A549 (cell line): ENCODE data around the gene CPLANE2. TPM values are rescaled to one million over a fixed set of nuclear protein-coding genes. Genes with fewer than 3 reads are reported as not detected.

Source experiments
- ATAC-seq, 2 experiments: fragments of 200-7000 bp in 1 of 2; fragments of >200 bp in 1 of 2; cut with Nextera tagmentation in 1 of 2; cut with Tn5 transposase in 1 of 2; 3 replicates each; pipeline versions ENCODE4 v1.8.0 to v1.9.1; 2018 to 2020; ENCODE audit warnings: mild to moderate bottlenecking in 1 of 2, moderate library complexity in 1 of 2
- CTCF ChIA-PET: fragments of 300-600 bp; sonication (Branson Sonifier 250); formaldehyde crosslinking; extraction: SDS; loops from one replicate; lab custom pipeline; 2021; ENCODE audit warnings: antibody characterized with exemption, inconsistent platforms; lab: Yijun Ruan, JAX
- POLR2A ChIA-PET: fragments of 350-600 bp; formaldehyde crosslinking; extraction: SDS; loops from one replicate; lab custom pipeline; 2021; ENCODE audit warnings: antibody characterized with exemption, inconsistent platforms; lab: Yijun Ruan, JAX
- DNase-seq, 2 experiments: peaks; one replicate each; pipeline versions ENCODE4 v3.0.0 to v3.0.0-alpha.2; 2011 to 2016; ENCODE audit warnings: low read depth in 1 of 2, low spot score in 1 of 2
- FAIRE-seq: peaks from 2 replicates; lab custom pipeline; 2011; peaks lifted over from hg19 to GRCh38; lab: Jason Lieb, UNC
- H3K27ac ChIP-seq, 2 experiments: fragments of >200 bp; sonication (Bioruptor Twin); formaldehyde crosslinking; 3 replicates each; pipeline ENCODE4 v1.5.1; 2016 to 2017
- H3K4me1 ChIP-seq: fragments of >200 bp; sonication (Bioruptor Twin); formaldehyde crosslinking; 3 replicates; pipeline ENCODE4 v1.6.1; 2016
- H3K4me2 ChIP-seq: fragments of >200 bp; sonication (Bioruptor Twin); formaldehyde crosslinking; 3 replicates; pipeline ENCODE4 v1.6.1; 2016
- H3K4me3 ChIP-seq: fragments of >200 bp; sonication (Bioruptor Twin); formaldehyde crosslinking; 3 replicates; pipeline ENCODE4 v1.5.1; 2016
- H3K9me3 ChIP-seq: fragments of >200 bp; sonication (Bioruptor Twin); formaldehyde crosslinking; 3 replicates; pipeline ENCODE4 v1.6.1; 2016
- E2F6 ChIP-seq: IDR thresholded peaks from 2 replicates; pipeline ENCODE4 v1.6.1; 2012; ENCODE audit warnings: low read depth, borderline replicate concordance
- ESRRA ChIP-seq: fragments of 150-350 bp; IDR thresholded peaks from 2 replicates; pipeline ENCODE4 v1.6.1; 2014; ENCODE audit warnings: mild to moderate bottlenecking, low read length, borderline replicate concordance
- FOXS1 ChIP-seq: fragments of 250-450 bp; sonication (Bioruptor Pico); IDR thresholded peaks from 2 replicates; pipeline ENCODE4 v1.5.0; 2020; ENCODE audit warnings: mild to moderate bottlenecking, moderate library complexity
- HEYL ChIP-seq: fragments of 250-450 bp; sonication (Bioruptor Pico); IDR thresholded peaks from 2 replicates; pipeline ENCODE4 v1.8.0; 2021; ENCODE audit warnings: mild to moderate bottlenecking, moderate library complexity
- KDM1A ChIP-seq: fragments of 200-600 bp; sonication (generic); IDR thresholded peaks from 2 replicates; pipeline ENCODE4 v1.6.1; 2016; ENCODE audit warnings: low read depth, mild to moderate bottlenecking
- MAFK ChIP-seq: fragments of 450-650 bp; IDR thresholded peaks from 2 replicates; pipeline ENCODE4 v1.6.1; 2014; ENCODE audit not compliant: partially characterized antibody
- POLR2AphosphoS2 ChIP-seq: conservative IDR thresholded peaks from 2 replicates; pipeline ENCODE4 v1.6.1; 2012; ENCODE audit warnings: low read length, improper control_type of control experiment, inconsistent platforms
- RCOR1 ChIP-seq: fragments of 150-350 bp; IDR thresholded peaks from 2 replicates; pipeline ENCODE4 v1.6.1; 2014; ENCODE audit warnings: antibody characterized with exemption, low read length, low read depth
- REST ChIP-seq: fragments of 200-600 bp; sonication (generic); IDR thresholded peaks from 2 replicates; pipeline ENCODE4 v1.6.1; 2016; ENCODE audit warnings: antibody characterized with exemption, mild to moderate bottlenecking, moderate library complexity
- ZFP36 ChIP-seq: fragments of 450-650 bp; IDR thresholded peaks from 2 replicates; pipeline ENCODE4 v1.6.1; 2014; ENCODE audit warnings: borderline replicate concordance; ENCODE audit not compliant: partially characterized antibody
- WGBS: methylation state at CpG from one replicate; pipeline ENCODE4 v1.1.6; 2017; ENCODE audit errors: missing lambda C conversion rate; 5-methylcytosine and 5-hydroxymethylcytosine counted together
- polyA plus RNA-seq, 4 experiments: library from polyadenylated mRNA; depleted of rRNA in 3 of 4; stranded (reverse); fragments of >200 nt; fragmentation: RNase III in 1 of 4; extraction: RNeasy Plus Mini Kit Qiagen cat#74134 plus additional on column Dnase treatment in 1 of 4; gene quantifications; 2 replicates in 3 of 4; 3 replicates in 1 of 4; pipeline ENCODE4 v1.2.3, GENCODE V29; 2011 to 2017
- TF ChIP-seq, protein P1 (sequence below): IDR thresholded peaks from 2 replicates; pipeline ENCODE4 v1.6.1; 2012
- TF ChIP-seq, protein P2 (sequence below): fragments of >200 bp; sonication (Bioruptor Twin); formaldehyde crosslinking; IDR thresholded peaks from 3 replicates; pipeline ENCODE4 v1.5.1; 2016

Gene CPLANE2
- polyA plus RNA-seq, 2 of the 4 experiments (the other 2 are of a cell fraction), result 2.4 to 3.7 TPM

DNA sequence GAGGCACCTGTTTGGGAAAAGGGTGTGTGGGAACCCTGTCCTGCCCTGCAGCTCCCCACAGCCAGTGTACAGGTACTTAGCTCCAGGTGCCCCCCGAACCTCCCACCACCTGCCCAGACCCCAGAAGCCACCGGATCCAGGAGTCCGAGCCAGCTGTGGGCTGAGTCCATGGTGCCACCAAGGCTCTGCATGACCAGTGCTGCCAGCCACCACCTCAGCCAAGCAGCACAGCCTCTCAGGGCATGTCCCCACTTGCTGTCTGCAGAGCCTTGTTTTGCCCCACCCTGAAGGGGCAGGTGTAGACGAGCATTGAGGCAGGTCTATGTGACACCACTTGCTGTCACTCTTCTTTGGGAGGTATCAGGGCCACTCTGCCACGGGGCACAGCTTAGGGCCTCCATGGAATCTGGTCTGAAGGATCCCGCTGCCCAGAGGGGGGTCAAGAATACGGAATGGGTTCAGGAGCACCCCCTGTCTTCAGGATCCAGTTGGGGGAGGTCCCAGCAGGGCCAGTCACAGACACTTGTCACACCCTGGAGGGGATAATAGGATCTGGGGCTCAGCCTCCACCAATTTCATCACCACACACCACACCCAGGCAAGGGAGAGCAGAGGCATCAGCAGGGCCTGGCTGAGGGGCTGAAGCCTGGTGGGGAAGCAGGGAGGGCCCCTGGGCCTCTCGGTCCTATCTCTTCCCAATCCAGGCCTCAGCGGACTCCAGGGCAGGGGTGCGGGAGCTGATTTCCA lies 52.3 kb downstream of the CPLANE2 start:
- H3K4me2 ChIP-seq, result peak overlapping the region; percentile 13; the same call in 2 of the 3 replicates
- no peak for DNase-seq

GRCh38 chr1:16183765-16184556 lies 53.0 kb downstream of the CPLANE2 start:
- ChIA-PET POLR2A (interaction anchor here (1.5 to 4.0 kb wide), 4 partner anchors 20 to 38 kb away, joined by 4 to 35 read pairs (median 12); partner anchors contain the start of gene EPHA2), CTCF (interaction anchor here (12.1 to 14.7 kb wide), 2 partner anchors 34 to 103 kb away, joined by 152 to 318 read pairs; partner anchors contain the start of gene EPHA2)
- H3K4me2 ChIP-seq, result peak overlapping the region; percentile 77
- 82% methylated on average over 16 of the region's 19 CpGs for WGBS
- FAIRE-seq (no peak), ATAC-seq (no peak), DNase-seq (no peak)
- no peak overlapping the region for H3K4me3 ChIP-seq
- peak overlapping the region; percentile 96 to 97 for H3K27ac ChIP-seq
- TF ChIP-seq ZFP36 (peak; percentile 74), KDM1A (peak; percentile 70; the same call in 1 of the 2 replicates), E2F6 (no peak), MAFK (peak; percentile 47)
- H3K4me1 ChIP-seq, result peaks cover 84% of the 10 kb centered on the region
- H3K9me3 ChIP-seq, result no peaks in the 10 kb centered on the region

More for the DNA sequence above, 52.3 kb downstream of the CPLANE2 start:
- H3K9me3 ChIP-seq, result no peaks in the 10 kb centered on the region
- peaks cover 84% of the 10 kb centered on the region for H3K4me1 ChIP-seq
- POLR2A ChIA-PET, result interaction anchor here (4.0 kb wide), 1 partner anchor 29 kb away, joined by 35 read pairs; the partner anchor contains the start of gene EPHA2
- no peak overlapping the region for H3K4me3 ChIP-seq
- WGBS, result 100% methylated on average over 6 of the region's 10 CpGs
- TF ChIP-seq, protein P1, sequence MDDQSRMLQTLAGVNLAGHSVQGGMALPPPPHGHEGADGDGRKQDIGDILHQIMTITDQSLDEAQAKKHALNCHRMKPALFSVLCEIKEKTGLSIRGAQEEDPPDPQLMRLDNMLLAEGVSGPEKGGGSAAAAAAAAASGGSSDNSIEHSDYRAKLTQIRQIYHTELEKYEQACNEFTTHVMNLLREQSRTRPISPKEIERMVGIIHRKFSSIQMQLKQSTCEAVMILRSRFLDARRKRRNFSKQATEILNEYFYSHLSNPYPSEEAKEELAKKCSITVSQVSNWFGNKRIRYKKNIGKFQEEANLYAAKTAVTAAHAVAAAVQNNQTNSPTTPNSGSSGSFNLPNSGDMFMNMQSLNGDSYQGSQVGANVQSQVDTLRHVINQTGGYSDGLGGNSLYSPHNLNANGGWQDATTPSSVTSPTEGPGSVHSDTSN, result no peak
- TF ChIP-seq HEYL (no peak), FOXS1 (CRISPR knock-in tag) (no peak), REST (no peak), RCOR1 (no peak), POLR2AphosphoS2 (no peak), ESRRA (no peak)
- TF ChIP-seq, protein P2, sequence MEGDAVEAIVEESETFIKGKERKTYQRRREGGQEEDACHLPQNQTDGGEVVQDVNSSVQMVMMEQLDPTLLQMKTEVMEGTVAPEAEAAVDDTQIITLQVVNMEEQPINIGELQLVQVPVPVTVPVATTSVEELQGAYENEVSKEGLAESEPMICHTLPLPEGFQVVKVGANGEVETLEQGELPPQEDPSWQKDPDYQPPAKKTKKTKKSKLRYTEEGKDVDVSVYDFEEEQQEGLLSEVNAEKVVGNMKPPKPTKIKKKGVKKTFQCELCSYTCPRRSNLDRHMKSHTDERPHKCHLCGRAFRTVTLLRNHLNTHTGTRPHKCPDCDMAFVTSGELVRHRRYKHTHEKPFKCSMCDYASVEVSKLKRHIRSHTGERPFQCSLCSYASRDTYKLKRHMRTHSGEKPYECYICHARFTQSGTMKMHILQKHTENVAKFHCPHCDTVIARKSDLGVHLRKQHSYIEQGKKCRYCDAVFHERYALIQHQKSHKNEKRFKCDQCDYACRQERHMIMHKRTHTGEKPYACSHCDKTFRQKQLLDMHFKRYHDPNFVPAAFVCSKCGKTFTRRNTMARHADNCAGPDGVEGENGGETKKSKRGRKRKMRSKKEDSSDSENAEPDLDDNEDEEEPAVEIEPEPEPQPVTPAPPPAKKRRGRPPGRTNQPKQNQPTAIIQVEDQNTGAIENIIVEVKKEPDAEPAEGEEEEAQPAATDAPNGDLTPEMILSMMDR, result no peak
- ATAC-seq (no peak), FAIRE-seq (no peak)
- H3K27ac ChIP-seq, result peak overlapping the region; percentile 96 to 97
- CTCF ChIA-PET, result interaction anchor here (0.7 to 14.7 kb wide), 4 partner anchors 15 to 104 kb away, joined by 3 to 318 read pairs (median 94); partner anchors contain the start of gene EPHA2
